GM12878 (cell line): ENCODE results near the gene ELOVL5.

Experiments
- CHD1 ChIP-seq: IDR thresholded peaks from 2 replicates; pipeline ENCODE4 v1.6.1; 2012; ENCODE audit warnings: low read depth, low read length, improper control_type of control experiment
- ZNF24 ChIP-seq: fragments of 450-650 bp; IDR thresholded peaks from 2 replicates; pipeline ENCODE4 v1.6.1; 2017; ENCODE audit warnings: antibody characterized with exemption, mild to moderate bottlenecking
- TF ChIP-seq, protein P1 (sequence below), 3 experiments: IDR thresholded peaks in 2 of 3; conservative IDR thresholded peaks in 1 of 3; 2 replicates each; pipeline ENCODE4 v1.5.1; 2011; ENCODE audit warnings: low read depth in 3 of 3, low read length in 3 of 3, mild to moderate bottlenecking in 3 of 3, control low read depth in 2 of 3, moderate library complexity in 2 of 3, inconsistent platforms in 1 of 3, mixed read lengths in 1 of 3; ENCODE audit not compliant: control insufficient read depth in 2 of 3, insufficient read depth in 1 of 3; ENCODE audit errors: extremely low read depth in 1 of 3

DNA sequence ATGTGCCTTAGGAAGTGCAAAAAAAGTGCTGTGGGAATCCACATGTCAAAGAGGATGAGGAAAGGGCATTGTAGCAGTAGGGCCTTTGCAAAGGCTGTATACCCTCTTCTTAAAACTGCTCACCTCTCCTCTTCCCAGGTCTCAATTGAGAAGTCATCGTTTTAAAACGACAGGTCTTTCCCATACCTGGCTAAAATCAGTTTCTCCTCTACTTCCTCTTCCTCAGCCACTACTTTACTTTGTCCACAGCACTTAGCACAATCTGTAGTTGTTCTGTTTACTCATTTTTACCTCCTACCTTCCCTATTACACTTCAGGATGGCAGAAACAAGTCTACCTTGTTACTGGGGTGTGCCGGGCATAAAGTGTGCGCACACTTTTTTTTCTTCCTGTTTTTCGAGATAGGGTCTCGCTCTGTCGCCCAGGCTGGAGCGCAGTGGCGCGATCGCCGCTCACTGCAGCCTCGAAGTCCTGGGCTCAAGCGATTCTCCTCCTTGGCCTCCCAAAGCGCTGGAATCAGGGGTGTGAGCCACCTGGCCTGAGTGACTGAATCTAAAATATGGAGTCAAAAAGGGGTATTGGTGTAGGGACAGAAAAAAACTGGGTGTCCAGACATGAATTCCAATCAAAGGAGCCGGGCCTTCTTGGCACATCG, 9.8 kb upstream of the ELOVL5 start:
- TF ChIP-seq, protein P1, sequence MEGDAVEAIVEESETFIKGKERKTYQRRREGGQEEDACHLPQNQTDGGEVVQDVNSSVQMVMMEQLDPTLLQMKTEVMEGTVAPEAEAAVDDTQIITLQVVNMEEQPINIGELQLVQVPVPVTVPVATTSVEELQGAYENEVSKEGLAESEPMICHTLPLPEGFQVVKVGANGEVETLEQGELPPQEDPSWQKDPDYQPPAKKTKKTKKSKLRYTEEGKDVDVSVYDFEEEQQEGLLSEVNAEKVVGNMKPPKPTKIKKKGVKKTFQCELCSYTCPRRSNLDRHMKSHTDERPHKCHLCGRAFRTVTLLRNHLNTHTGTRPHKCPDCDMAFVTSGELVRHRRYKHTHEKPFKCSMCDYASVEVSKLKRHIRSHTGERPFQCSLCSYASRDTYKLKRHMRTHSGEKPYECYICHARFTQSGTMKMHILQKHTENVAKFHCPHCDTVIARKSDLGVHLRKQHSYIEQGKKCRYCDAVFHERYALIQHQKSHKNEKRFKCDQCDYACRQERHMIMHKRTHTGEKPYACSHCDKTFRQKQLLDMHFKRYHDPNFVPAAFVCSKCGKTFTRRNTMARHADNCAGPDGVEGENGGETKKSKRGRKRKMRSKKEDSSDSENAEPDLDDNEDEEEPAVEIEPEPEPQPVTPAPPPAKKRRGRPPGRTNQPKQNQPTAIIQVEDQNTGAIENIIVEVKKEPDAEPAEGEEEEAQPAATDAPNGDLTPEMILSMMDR (IDR thresholded peaks at IDR 0.05 in 2 of 3, conservative IDR thresholded peaks at IDR 0.05 in 1 of 3; ENCODE audit: control insufficient read depth in 2 of 3, extremely low read depth in 1 of 3, insufficient read depth in 1 of 3, low read depth in 3 of 3, low read length in 3 of 3), result no peak
- TF ChIP-seq ZNF24 (no peak), CHD1 (no peak)
